HG03575 (cell line): ENCODE data around the gene TNRC6C.
"Not testable (repeated sequence)": the region's sequence is repeated elsewhere in the genome, so short reads cannot be mapped to it uniquely, and the experiment has no call there.

Source experiments
- ATAC-seq: cut with Tn5 transposase; IDR thresholded peaks from one replicate; pipeline ENCODE4 v1.9.1; 2021; ENCODE audit not compliant: unreplicated experiment, insufficient number of reproducible peaks, low FRiP score; ENCODE audit errors: extremely low read depth

TNRC6C gene

GRCh38 chr17:77928519-77929179, 29.9 kb upstream of the TNRC6C start:
- no peak for ATAC-seq

DNA sequence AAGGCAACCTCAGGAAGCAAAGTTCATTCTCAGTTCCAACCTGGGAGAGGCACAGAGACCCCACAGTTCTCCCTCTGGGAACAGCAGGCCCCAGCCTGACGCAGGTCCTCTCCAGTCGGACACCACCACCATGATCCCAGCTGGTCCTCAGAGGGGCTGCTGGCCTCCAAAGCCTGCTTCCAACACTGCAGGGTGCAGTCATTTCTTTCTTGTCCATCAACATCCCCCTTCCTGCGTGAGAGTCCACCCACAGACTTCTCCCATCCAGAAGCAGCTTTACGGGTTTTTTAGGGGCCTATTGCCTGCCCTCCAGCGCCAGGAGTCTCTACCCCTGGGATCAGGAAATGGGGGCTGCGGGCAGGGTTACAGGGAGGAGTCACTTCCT, 29.3 kb upstream of the TNRC6C start:
- ATAC-seq: no peak

DNA sequence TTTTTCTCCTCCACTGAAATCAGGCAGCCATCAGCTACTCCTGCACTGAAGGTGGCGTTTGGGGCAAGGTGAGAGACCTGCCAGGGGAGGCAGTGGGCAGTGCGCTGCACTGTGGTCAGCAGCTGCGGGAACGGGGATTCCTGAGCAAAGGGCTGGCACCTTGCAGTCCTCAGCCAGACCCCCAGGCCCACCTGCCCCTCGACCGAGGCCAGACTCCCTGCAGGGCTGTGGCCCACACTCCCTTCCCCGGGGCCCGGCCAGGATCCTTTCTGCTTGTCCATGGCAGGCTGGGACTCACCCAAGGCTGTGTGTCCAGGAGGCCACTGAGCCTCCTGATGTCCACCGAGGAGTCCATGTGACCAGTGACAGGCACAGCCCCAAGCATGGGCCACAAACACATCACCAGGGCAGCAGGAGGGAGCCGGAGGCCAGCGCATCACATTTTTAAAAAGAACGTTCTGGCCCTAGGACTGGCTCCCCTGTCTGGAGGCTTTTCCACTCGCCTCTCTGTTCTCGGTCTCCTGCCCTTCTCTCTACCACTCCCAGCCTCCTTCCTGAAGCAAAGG, 28.5 kb upstream of the TNRC6C start:
- ATAC-seq: no peak

- no peak for ATAC-seq
Measured at GRCh38 chr17:77930780-77931768, 27.4 kb upstream of the TNRC6C start.

DNA sequence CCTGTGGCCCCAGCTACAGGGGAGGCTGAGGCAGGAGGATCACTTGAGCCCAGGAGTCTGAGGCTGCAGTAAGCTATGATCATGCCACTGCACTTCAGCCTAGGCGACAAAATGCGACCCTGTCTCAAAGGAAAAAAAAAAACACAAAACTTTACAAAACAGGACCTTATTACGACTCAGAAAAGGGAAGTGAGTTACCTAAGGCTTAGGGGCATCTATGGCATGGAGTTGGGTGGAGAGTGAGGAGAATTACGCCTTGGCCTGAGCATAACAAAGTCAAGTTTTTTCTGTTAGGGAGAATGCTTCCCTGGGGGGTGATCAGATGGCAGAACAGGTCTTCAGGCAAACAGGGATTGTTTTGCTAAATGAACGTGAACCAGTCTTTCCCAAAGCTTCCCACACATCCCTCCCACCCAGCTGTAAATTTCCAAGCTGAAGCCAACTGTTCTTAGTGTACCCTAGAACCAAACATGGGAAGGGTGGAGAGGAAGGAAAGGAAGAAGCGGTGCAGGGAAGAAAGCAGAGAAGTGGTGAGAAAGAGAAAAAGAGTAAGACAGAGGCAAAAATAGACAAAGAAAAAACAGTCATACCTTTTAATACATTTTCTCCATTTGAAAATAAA, 24.6 kb upstream of the TNRC6C start:
- ATAC-seq: no peak

DNA sequence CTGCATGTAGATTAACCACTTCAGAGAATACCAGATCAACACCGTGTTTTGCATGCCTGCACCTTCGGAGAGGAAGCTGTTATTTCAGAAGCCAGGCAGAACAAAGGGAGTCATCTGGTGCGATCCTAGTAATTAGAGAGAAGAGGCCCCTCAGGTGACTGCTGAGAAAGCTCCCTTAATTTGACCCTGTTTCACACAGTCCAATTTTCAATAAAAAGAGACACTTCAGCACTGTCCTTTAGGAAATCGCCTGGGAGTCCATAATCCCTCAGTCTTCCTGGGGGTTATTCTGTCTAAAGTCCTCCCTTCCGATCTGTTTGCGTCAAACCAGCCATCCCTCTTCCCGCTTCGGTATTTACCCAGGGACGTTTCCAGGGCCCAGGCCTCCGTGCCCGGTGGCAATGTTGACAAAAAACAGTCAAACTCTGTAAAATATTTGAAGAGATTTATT, 23.4 kb upstream of the TNRC6C start:
- ATAC-seq: no peak

- ATAC-seq: not testable (repeated sequence)
Measured at GRCh38 chr17:77935744-77936143, 22.8 kb upstream of the TNRC6C start.

DNA sequence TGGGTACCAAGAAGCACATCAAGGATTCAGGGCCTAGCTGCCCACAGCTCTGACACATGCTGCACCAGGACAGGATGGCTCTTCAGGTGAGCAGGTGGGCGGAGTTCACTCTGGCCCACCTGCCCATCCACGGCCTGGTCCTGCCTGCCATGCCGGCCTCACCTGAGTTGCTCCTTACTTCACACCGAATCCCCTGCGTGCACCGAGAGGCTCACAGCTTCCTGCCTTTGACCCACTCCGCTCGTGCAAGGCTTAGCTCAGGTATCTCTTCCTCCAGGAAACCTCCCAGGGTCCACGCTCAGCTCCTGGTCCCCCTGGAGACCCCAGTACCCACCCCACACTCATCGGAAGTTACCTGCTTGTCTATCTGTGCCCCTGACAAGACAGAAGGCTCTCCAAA, 21.6 kb upstream of the TNRC6C start:
- ATAC-seq: no peak

- no peak for ATAC-seq
Measured at GRCh38 chr17:77941004-77941403, 17.5 kb upstream of the TNRC6C start.

GRCh38 chr17:77942112-77942988, 16.2 kb upstream of the TNRC6C start:
- ATAC-seq: no peak

GRCh38 chr17:77943971-77944370, 14.5 kb upstream of the TNRC6C start:
- no peak for ATAC-seq

DNA sequence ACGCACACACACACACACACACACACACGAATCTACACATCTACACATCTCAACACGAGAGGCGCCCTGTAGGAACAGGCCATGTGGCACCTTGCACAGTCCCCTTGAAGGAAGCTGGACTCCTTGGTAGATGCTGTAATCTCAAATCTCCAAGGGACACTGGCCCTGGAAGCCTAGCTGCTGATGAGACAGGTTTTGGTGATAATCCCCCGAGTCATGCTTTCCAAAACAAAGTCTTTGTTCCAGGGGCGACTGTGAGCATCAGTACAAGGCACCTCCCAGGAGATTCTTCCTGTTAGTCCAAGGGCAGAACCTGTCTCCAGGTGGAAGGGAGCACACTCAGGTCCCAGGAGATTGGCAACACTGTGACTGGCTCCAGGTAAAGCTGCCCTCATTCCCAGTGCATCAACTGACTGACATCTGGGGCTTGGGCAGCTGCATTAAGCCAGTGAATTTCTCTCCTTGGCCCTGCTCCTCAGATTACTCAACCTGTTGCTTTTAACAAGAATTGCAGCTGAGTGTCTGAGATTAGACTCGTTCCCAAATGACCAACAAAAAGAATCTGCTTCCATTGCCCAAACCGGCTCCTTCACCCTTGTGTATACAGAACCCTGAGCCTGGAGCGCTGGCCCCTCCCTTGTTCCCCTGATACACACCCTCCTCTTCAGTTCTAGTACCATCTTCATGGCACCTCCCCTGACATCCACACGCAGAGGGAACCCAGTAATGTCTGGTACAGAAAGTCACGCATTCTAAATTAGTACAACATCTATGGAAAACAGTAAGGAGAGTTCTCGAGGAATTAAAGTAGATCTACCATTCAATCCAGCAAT, 13.9 kb upstream of the TNRC6C start:
- no peak for ATAC-seq

GRCh38 chr17:77946900-77947645, 11.4 kb upstream of the TNRC6C start:
- no peak for ATAC-seq

- ATAC-seq: no peak
Measured at GRCh38 chr17:77948690-77949114, 9.8 kb upstream of the TNRC6C start.

- ATAC-seq: no peak
Measured at GRCh38 chr17:77951123-77951522, 7.4 kb upstream of the TNRC6C start.

- ATAC-seq: no peak
Measured at GRCh38 chr17:77952368-77952767, 6.1 kb upstream of the TNRC6C start.

- ATAC-seq: no peak
Measured at GRCh38 chr17:77957235-77957856, 1.2 kb upstream of the TNRC6C start.
